GM18499 (cell line): ENCODE measurements around the gene EYA4.
"Not testable (repeated sequence)": the region's sequence is repeated elsewhere in the genome, so short reads cannot be mapped to it uniquely, and the experiment has no call there.

Experiments
- ATAC-seq: cut with Tn5 transposase; IDR thresholded peaks from one replicate; pipeline ENCODE4 v1.9.1; 2021; ENCODE audit warnings: moderate number of reproducible peaks; ENCODE audit not compliant: insufficient read depth, unreplicated experiment

EYA4 gene

DNA sequence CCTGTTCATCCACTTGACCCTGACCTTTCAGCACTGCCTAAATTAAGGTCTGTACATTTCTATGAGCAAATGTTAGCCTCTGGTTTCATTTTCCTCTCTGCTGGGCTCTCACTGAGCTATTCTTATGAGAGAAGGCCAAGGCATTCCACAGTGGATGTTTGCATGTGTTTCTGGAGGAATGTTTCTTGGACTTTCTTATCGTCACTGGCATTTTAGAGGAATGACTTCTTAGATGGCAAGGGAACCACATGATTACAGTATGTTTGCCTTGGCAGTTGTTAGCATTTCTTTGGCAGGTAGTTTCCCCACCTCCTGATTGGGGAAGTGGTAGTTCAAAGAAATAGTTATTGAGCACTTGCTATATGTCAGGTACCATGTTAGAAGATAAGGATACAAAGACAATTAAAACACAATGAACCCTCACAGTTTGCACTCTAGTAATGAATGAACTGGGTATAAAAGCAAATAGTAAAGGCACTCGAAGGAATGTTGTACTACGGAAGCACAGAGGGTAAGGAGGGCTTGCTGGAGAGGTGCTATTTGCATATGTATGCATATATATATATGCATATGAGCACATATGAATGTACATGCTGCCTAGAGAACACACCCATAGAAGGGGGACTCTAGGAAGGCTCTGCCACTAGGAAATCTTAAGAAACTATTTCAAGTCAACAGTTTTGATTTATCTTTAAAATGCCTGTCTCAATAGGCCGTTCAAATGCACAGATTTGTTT lies 307.4 kb downstream of the EYA4 start:
- ATAC-seq, result no peak

GRCh38 chr6:133549371-133549801 lies 308.2 kb downstream of the EYA4 start:
- ATAC-seq, result no peak

DNA sequence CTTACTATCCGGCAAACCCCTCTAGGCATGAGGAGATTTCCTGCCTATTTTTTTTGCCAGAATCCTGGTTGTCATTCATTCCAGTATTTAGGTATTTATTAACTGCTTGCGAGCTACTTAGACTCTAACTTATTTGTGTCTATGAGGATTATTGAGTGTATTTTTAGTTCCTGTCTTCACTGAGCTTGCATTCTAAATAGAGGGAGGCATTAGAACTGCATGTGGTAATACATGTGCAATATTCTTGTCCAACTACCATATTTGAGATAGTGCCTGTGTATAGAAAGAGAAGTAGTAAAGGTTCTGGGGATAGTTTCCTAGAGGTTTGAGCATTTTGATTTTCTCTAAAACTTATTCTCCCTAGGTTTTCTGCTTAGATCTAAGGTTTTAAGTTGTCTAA lies 308.9 kb downstream of the EYA4 start:
- no peak for ATAC-seq

GRCh38 chr6:133551436-133551835 lies 310.3 kb downstream of the EYA4 start:
- no peak for ATAC-seq

DNA sequence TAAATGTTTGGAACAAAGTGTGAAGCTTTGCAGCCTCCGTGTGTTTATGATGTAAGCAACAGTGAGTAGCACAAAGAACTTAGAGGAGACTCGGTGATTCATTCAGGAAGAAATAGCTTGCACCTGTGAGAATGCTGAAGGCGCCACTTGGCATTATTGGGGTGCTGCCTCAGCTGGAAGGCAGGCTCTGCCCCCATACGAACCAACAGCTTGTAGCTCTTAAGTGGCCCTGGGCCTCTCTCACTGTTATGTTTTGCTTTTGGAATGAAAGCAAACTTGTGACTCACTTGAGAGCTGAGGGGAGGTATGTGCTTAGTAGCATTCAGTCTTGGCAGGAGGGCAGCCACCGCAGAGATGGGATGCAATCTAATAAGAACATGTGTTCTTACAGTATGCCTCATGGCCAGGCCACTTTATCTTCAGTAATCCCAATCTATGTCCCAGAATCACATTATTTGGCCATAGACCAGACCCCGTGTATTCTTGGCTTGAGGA lies 310.7 kb downstream of the EYA4 start:
- ATAC-seq, result no peak

GRCh38 chr6:133553652-133554051 lies 312.5 kb downstream of the EYA4 start:
- ATAC-seq, result no peak

DNA sequence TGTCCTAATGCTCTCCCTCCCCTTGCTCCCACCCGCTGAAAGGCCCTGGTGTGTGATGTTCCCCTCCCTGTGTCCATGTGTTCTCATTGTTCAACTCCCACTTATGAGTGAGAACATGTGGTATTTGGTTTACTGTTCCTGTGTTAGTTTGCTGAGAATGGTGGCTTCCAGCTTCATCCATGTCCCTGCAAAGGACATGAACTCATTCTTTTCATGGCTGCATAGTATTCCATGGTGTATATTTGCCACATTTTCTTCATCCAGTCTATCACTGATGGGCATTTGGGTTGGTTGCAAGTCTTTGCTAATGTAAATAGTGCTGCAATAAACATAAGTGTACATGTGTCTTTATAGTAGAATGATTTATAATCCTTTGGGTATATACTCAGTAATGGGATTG lies 313.0 kb downstream of the EYA4 start:
- not testable (repeated sequence) for ATAC-seq

DNA sequence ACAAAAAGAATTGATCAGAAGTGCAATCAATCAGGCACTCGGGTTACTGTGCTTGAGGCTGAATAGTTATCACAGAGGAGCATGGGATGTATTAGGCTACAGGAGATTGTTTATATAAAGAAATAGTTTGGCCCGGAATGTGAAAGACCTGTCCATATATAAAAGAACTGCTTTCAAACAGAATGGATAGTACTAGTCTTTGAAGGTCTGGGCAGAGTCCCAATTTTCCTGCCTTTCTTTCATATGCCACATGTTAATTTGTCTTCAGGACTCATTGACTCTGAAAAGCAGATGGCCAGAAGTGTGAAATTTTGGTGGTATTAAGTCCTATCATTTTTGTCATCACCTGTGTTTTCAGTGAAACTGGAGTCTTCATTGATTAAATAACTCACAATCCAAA lies 314.5 kb downstream of the EYA4 start:
- no peak for ATAC-seq

DNA sequence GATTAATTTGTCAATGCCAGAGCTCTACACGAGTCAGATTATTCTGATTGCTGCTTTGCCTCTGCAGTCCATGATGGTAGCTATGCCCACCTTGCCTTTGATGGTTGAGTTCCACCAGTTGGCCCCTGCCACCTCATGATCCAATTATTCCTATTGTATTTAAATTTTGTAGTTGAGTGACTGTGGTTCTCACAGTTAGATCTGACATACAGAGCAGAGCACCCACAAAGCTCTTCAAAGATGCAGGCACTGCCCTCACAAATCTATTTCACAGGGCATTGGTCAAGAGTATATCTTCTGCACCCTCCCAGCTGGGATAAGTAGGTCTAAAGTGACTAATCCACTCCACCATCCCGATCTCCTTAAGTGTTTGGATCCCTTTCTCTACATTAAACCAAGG lies 318.8 kb downstream of the EYA4 start:
- no peak for ATAC-seq

GRCh38 chr6:133567636-133568035 lies 326.5 kb downstream of the EYA4 start:
- ATAC-seq, result no peak

GRCh38 chr6:133568970-133569889 lies 328.1 kb downstream of the EYA4 start:
- ATAC-seq, result no peak

DNA sequence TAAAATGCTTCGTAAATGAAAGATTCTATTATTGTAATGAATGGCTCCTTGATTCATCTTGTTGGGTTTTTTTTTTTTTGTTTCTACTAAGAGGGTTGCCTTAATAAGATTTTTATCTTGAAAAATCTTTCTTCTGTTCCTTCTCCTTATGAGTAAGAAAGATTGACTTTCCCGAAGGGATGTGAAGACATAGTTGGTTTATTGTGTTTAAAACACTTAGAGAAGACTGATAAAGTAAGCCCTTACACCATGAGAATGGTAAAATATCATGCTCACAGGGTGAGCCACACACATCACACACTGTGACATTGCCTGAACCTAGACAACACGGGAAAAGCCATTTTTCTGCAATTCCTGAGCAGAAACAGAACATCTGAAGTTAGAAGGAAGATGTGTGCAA lies 330.5 kb downstream of the EYA4 start:
- no peak for ATAC-seq

DNA sequence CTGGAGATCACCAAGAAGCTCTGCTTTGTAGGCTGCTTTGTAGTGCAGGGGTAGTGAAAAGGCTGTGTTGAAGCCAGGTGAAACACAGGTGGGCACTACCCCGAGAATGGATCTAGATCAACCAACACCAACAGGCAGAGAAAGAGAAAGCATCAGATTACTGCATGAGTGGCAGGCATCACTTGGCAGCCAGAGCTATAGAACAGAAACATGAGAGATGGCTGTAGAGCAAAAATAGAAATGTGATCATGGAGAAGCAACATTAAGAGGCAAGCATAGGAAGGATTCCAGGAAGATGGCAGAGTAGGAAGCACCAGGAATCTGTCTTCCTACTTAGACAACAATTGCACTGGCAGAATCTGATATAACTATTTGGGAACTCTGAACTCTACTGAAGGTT lies 336.7 kb downstream of the EYA4 start:
- ATAC-seq, result no peak
